ENCODE measurements around the gene ENC1. TPM values are rescaled to one million over a fixed set of nuclear protein-coding genes. Genes with fewer than 3 reads are reported as not detected.
A peak's percentile ranks its signal among the peaks of the same experiment; 100 is the strongest.

Gene ENC1
- total and polyA plus RNA-seq, 2 of the 4 experiments (the other 2 are of a cell fraction), result 25.6 to 70.8 TPM

- Histone ChIP-seq H4K20me1 (ENCODE audit: insufficient read depth, low read length) (peaks cover 33% of the 10 kb centered on the region), H3K9me3 (ENCODE audit: control insufficient read depth, insufficient read depth, low read length) (no peaks in the 10 kb centered on the region), H3K56ac (ENCODE audit: extremely low read depth, insufficient read depth, low read length) (peak overlapping the region; percentile 80), H2BK15ac (ENCODE audit: low read depth, low read length) (peak overlapping the region; percentile 35; the same call in 1 of the 3 replicates), H3K18ac (ENCODE audit: low read depth, low read length) (peak overlapping the region; percentile 46), H2BK5ac (ENCODE audit: low read depth, low read length, poor library complexity, severe bottlenecking) (peak overlapping the region; percentile 91), H3K4me3 (ENCODE audit: insufficient read depth, low read depth, low read length) (peak overlapping the region; percentile 95), H4K91ac (ENCODE audit: insufficient read depth, low read depth, low read length) (peak overlapping the region; percentile 54), H3K4me2 (ENCODE audit: low read depth, low read length) (peak overlapping the region; percentile 92), H2BK20ac (ENCODE audit: low read depth, low read length) (peak overlapping the region; percentile 35), H3K9me1 (ENCODE audit: insufficient read depth, low read length) (peaks cover 25% of the 10 kb centered on the region), H3K4me1 (ENCODE audit: control insufficient read depth, insufficient read depth, low read length) (peaks cover 16% of the 10 kb centered on the region), H2BK120ac (ENCODE audit: low read depth, low read length) (peak overlapping the region; percentile 74), H3K27me3 (ENCODE audit: control insufficient read depth, insufficient read depth, low read length) (no peaks in the 10 kb centered on the region), H3K27ac (ENCODE audit: insufficient read depth, low read length) (peak overlapping the region; percentile 82), H4K8ac (ENCODE audit: low read depth in 2 of 2, low read length in 2 of 2) (peak overlapping the region; percentile 14 to 39; a peak in 3 of 4 replicates), H2AFZ (replicated peaks; ENCODE audit: low read length, poor library complexity) (peak overlapping the region; percentile 91), H3K36me3 (ENCODE audit: control insufficient read depth, insufficient read depth, low read length) (peaks cover 8% of the 10 kb centered on the region), H3K14ac (replicated peaks; ENCODE audit: low read depth, low read length) (peak overlapping the region; percentile 91), H3K23ac (ENCODE audit: low read depth, low read length) (peak overlapping the region; percentile 3), H3K79me1 (ENCODE audit: low read depth in 1 of 2, low read length in 2 of 2) (peaks cover 7 to 46% of the 10 kb centered on the region in 2 experiments), H2AK5ac (ENCODE audit: low read depth, low read length) (peak overlapping the region; percentile 36; the same call in 1 of the 2 replicates), H3K4ac (ENCODE audit: low read depth, low read length) (peak overlapping the region; percentile 53), H3K9ac (ENCODE audit: low read depth, low read length) (peak overlapping the region; percentile 83), H4K5ac (ENCODE audit: low read depth, low read length) (0 out of 2 replicates have a peak overlapping the region, but pooled peaks have one; percentile 11), H2AK9ac (replicated peaks; ENCODE audit: low read depth, low read length, poor library complexity) (peak overlapping the region; percentile 83)
- BruUV-seq (replicated peaks), result no TSS peak
- dilution Hi-C loops (cut with HindIII; ENCODE audit: low sequenced_read_pairs, unreplicated experiment), result no loop called here
- intact Hi-C loops (cut with micrococcal nuclease), result loop anchor here (2.0 to 10.0 kb wide), 7 partner anchors 97 to 583 kb away; no protein-coding TSS in a partner anchor
- TF ChIP-seq RAD21 (IDR thresholded peaks at IDR 0.05; ENCODE audit: low read length), result peak; percentile 37
- TF ChIP-seq CHD1 (IDR thresholded peaks at IDR 0.05; ENCODE audit: low read depth, low read length), result no peak
- ATAC-seq (ENCODE audit: low read depth) (peak; percentile 27), DNase-seq (peak; percentile 49)
- WGBS, 2 experiments (ENCODE audit: extremely low coverage in 2 of 2, insufficient read length in 1 of 2), result 0% methylated on average over 16 of the region's 57 CpGs; no CpG with 5 or more reads in 1 of the 2 experiments
- in situ Hi-C loops (cut with MboI; ENCODE audit: low sequenced_read_pairs), result loop anchor here (10.0 kb wide), 2 partner anchors 605 to 845 kb away; no protein-coding TSS in a partner anchor
- POLR2A ChIA-PET (ENCODE audit: unreplicated experiment), result interaction anchor here (1.4 kb wide), 1 partner anchor 600 kb away, joined by 3 read pairs; no protein-coding TSS in a partner anchor
- CTCF ChIA-PET, result interaction anchor here (1.1 to 1.3 kb wide), 3 partner anchors 97 to 738 kb away, joined by 3 to 5 read pairs (median 3); no protein-coding TSS in a partner anchor
Observed at GRCh38 chr5:74639807-74640449, 600 bp downstream of the ENC1 start.

Data from IMR-90 (cell line).